GM19043 (cell line): ENCODE data around the gene SSBP2.
"Not testable (repeated sequence)": the region's sequence is repeated elsewhere in the genome, so short reads cannot be mapped to it uniquely, and the experiment has no call there.

Experiments used
- ATAC-seq: cut with Tn5 transposase; IDR thresholded peaks from one replicate; pipeline ENCODE4 v1.9.1; 2021; ENCODE audit warnings: low read depth; ENCODE audit not compliant: unreplicated experiment

The SSBP2 gene

GRCh38 chr5:81482595-81482994, 268.3 kb downstream of the SSBP2 start:
- ATAC-seq, result no peak

GRCh38 chr5:81473395-81473794, 277.5 kb downstream of the SSBP2 start:
- not testable (repeated sequence) for ATAC-seq

- no peak for ATAC-seq
Measured at GRCh38 chr5:81469676-81470075, 281.2 kb downstream of the SSBP2 start.

GRCh38 chr5:81450940-81451339, 300.0 kb downstream of the SSBP2 start:
- no peak for ATAC-seq

GRCh38 chr5:81435023-81435422, 315.9 kb downstream of the SSBP2 start:
- no peak for ATAC-seq

- no peak for ATAC-seq
Measured at GRCh38 chr5:81429985-81430384, 320.9 kb downstream of the SSBP2 start.

- ATAC-seq, result no peak
Measured at GRCh38 chr5:81429363-81429762, 321.5 kb downstream of the SSBP2 start.

GRCh38 chr5:81428861-81429260, 322.0 kb downstream of the SSBP2 start:
- ATAC-seq, result no peak

- no peak for ATAC-seq
Measured at GRCh38 chr5:81428446-81428845, 322.5 kb downstream of the SSBP2 start.

GRCh38 chr5:81427566-81427965, 323.3 kb downstream of the SSBP2 start:
- ATAC-seq, result no peak

GRCh38 chr5:81426359-81427030, 324.4 kb downstream of the SSBP2 start:
- ATAC-seq, result no peak

- no peak for ATAC-seq
Measured at GRCh38 chr5:81425569-81425968, 325.3 kb downstream of the SSBP2 start.

GRCh38 chr5:81424728-81425127, 326.2 kb downstream of the SSBP2 start:
- ATAC-seq, result no peak

- no peak for ATAC-seq
Measured at GRCh38 chr5:81422671-81423070, 328.2 kb downstream of the SSBP2 start.

- peak; percentile 53 for ATAC-seq
Measured at GRCh38 chr5:81420039-81420667, 330.7 kb downstream of the SSBP2 start.

GRCh38 chr5:81418606-81419005, 332.3 kb downstream of the SSBP2 start:
- no peak for ATAC-seq

GRCh38 chr5:81417052-81417451, 333.8 kb downstream of the SSBP2 start:
- no peak for ATAC-seq

GRCh38 chr5:81409896-81410295, 341.0 kb downstream of the SSBP2 start:
- ATAC-seq, result no peak

GRCh38 chr5:81409361-81409760, 341.5 kb downstream of the SSBP2 start:
- no peak for ATAC-seq

GRCh38 chr5:81408496-81408895, 342.4 kb downstream of the SSBP2 start:
- ATAC-seq, result no peak

GRCh38 chr5:81407811-81408210, 343.1 kb downstream of the SSBP2 start:
- ATAC-seq, result not testable (repeated sequence)

- ATAC-seq, result no peak
Measured at GRCh38 chr5:81405126-81405891, 345.6 kb downstream of the SSBP2 start.
